Measurements from ENCODE around the gene CLEC18B. TPM values are rescaled to one million over a fixed set of nuclear protein-coding genes. Genes with fewer than 3 reads are reported as not detected.

The CLEC18B gene
- total RNA-seq, 1 experiment from 2014 or later: 2.1 TPM

DNA sequence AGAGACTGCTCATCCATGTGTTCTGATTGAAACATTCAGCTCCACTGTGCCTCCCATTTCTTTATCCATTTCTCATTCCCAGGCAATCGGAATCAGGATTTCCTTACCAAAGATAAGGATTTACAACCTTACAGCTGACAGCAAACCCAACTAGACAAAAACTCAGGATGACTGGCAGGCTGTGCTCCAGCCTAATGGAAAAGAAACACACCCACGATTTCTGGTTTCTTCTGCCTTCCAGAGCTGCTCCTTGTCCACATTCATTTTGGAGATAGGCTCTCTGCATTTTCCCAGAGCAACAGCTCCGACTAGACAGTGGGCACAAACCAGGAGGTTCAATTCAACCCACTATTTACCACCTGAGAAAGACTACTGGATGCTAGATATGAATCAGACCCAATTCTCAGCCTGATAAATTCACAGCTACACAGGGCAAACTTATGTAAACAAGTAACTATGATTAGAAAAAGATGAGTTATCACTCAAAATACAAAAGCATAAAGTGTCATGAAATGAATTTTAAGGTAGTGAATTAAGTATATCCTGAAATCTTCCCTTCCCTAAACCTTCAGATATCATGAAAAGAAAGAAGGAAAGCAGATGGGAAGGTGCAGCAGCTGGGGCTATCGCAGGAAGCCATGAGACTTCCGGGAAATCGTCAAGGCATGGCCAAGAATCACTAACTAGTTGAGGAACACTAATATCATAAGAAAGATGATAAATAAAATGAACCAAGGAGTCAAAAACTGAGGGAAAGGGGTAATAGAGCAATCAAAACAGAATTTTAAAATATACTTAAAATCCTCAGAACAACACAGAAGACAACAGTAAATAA, 44.8 kb upstream of the CLEC18B start:
- POLR2A ChIA-PET: no interaction called here
- CTCF ChIA-PET: no interaction called here
- H3K79me2 ChIP-seq (ENCODE audit: insufficient read depth, low read length): no peaks in the 10 kb centered on the region

More for the DNA sequence above, 44.8 kb upstream of the CLEC18B start:
- RAD21 ChIA-PET (ENCODE audit: low non-redundant PET in 1 of 2, low total read pairs in 2 of 2, uncharacterized antibody in 2 of 2, unreplicated experiment in 2 of 2): no interaction called here
- Histone ChIP-seq H3K9me3 (ENCODE audit: control insufficient read depth in 1 of 2, insufficient read depth in 1 of 2, low read depth in 1 of 2, low read length in 2 of 2) (no peaks in the 10 kb centered on the region), H3K4me1 (ENCODE audit: control insufficient read depth in 1 of 2, insufficient read depth in 2 of 2, low read length in 2 of 2) (no peaks in the 10 kb centered on the region), H3K9ac (ENCODE audit: low read length) (no peak overlapping the region), H3K36me3 (ENCODE audit: control insufficient read depth in 1 of 2, insufficient read depth in 2 of 2, low read length in 2 of 2) (peaks cover 65 to 69% of the 10 kb centered on the region in 2 experiments), H3K27ac (ENCODE audit: low read depth, low read length) (no peak overlapping the region), H3K27me3 (ENCODE audit: insufficient read depth, low read length) (no peaks in the 10 kb centered on the region), H3K9me2 (ENCODE audit: insufficient read depth) (no peaks in the 10 kb centered on the region), H4K20me1 (ENCODE audit: insufficient read depth) (no peaks in the 10 kb centered on the region), H3K4me2 (ENCODE audit: low read length) (no peak overlapping the region), H3K4me3 (replicated peaks in 1 of 2; ENCODE audit: low read depth in 1 of 2, low read length in 2 of 2) (no peak overlapping the region), H2AFZ (ENCODE audit: low read depth, low read length, poor library complexity, severe bottlenecking) (no peak overlapping the region)
- intact Hi-C loops (cut with micrococcal nuclease): no loop called here
- TF ChIP-seq, protein P1, sequence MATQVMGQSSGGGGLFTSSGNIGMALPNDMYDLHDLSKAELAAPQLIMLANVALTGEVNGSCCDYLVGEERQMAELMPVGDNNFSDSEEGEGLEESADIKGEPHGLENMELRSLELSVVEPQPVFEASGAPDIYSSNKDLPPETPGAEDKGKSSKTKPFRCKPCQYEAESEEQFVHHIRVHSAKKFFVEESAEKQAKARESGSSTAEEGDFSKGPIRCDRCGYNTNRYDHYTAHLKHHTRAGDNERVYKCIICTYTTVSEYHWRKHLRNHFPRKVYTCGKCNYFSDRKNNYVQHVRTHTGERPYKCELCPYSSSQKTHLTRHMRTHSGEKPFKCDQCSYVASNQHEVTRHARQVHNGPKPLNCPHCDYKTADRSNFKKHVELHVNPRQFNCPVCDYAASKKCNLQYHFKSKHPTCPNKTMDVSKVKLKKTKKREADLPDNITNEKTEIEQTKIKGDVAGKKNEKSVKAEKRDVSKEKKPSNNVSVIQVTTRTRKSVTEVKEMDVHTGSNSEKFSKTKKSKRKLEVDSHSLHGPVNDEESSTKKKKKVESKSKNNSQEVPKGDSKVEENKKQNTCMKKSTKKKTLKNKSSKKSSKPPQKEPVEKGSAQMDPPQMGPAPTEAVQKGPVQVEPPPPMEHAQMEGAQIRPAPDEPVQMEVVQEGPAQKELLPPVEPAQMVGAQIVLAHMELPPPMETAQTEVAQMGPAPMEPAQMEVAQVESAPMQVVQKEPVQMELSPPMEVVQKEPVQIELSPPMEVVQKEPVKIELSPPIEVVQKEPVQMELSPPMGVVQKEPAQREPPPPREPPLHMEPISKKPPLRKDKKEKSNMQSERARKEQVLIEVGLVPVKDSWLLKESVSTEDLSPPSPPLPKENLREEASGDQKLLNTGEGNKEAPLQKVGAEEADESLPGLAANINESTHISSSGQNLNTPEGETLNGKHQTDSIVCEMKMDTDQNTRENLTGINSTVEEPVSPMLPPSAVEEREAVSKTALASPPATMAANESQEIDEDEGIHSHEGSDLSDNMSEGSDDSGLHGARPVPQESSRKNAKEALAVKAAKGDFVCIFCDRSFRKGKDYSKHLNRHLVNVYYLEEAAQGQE (IDR thresholded peaks at IDR 0.05; ENCODE audit: low read depth): no peak
- no peak for TF ChIP-seq SP1 (IDR thresholded peaks at IDR 0.05; ENCODE audit: low read depth)
- DNase-seq (ENCODE audit: low read depth, low spot score) (no peak), ATAC-seq (no peak)
- no TSS peak for BruUV-seq (replicated peaks)

Data from HCT116 (cell line).